ENCODE results near the gene PACRG. TPM values are rescaled to one million over a fixed set of nuclear protein-coding genes. Genes with fewer than 3 reads are reported as not detected.

Gene PACRG
- total and polyA plus RNA-seq, 2 of the 8 experiments (the other 6 are each of a cell fraction or from before 2014, with no cell fraction given), result 0.44 to 0.54 TPM

DNA sequence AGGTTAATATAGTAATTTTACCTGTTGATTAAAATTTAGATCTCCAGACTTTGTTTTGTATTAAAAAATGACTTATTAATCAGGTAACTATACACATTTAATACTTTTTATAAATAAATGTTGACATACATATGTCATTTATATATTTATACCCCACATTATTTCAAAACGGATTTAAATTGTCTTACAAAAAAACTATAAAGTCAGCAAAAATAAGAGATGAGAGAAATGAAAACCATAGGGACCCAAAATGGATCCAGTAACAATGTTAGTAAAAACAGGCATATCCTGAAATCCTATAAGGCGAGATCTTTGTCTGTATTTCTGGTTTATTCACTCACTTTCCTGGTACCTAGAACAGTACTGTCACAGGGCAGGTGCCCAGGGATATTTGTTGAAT is 91.5 kb downstream of the PACRG start:
- H3K9me3 ChIP-seq (ENCODE audit: insufficient read depth in 2 of 2, low read depth in 1 of 2, low read length in 1 of 2), result no peaks in the 10 kb centered on the region
- H3K9ac ChIP-seq (replicated peaks in 1 of 4; ENCODE audit: extremely low read depth in 1 of 4, low read depth in 3 of 4, low read length in 3 of 4), result no peak overlapping the region
- no peak overlapping the region for H3K4me3 ChIP-seq (ENCODE audit: extremely low read depth in 1 of 4, insufficient read depth in 2 of 4, low read depth in 3 of 4, low read length in 4 of 4)
- no peak overlapping the region for H3K18ac ChIP-seq (ENCODE audit: extremely low read depth, low read length)
- H3K79me2 ChIP-seq (ENCODE audit: control insufficient read depth in 1 of 2, insufficient read depth in 2 of 2, low read length in 2 of 2), result no peaks in the 10 kb centered on the region
- no peaks in the 10 kb centered on the region for H3K27me3 ChIP-seq (replicated peaks in 1 of 4; ENCODE audit: control insufficient read depth in 3 of 4, extremely low read depth in 1 of 4, insufficient read depth in 3 of 4, low read length in 3 of 4)
- H4K91ac ChIP-seq (replicated peaks; ENCODE audit: insufficient read length, low read length), result no peak overlapping the region
- H3K14ac ChIP-seq (ENCODE audit: insufficient read length), result no peak overlapping the region
- no peaks in the 10 kb centered on the region for H3K23me2 ChIP-seq (ENCODE audit: low read depth, low read length)
- H2BK5ac ChIP-seq (ENCODE audit: low read depth, low read length), result no peak overlapping the region
- no peak overlapping the region for H3K4ac ChIP-seq (replicated peaks; ENCODE audit: insufficient read length, low read depth, low read length)
- no peak overlapping the region for H2BK20ac ChIP-seq (ENCODE audit: low read length)
- H3K79me1 ChIP-seq (ENCODE audit: low read depth, low read length), result no peaks in the 10 kb centered on the region
- no peak overlapping the region for H2BK12ac ChIP-seq (ENCODE audit: low read depth, low read length)
- no peak overlapping the region for H4K8ac ChIP-seq (ENCODE audit: extremely low read depth, insufficient read depth, low read length)
- H3K56ac ChIP-seq (replicated peaks; ENCODE audit: insufficient read length, low read depth, low read length), result no peak overlapping the region
- CTCF ChIA-PET (ENCODE audit: partially characterized antibody), result no interaction called here
- no peak for FAIRE-seq
- no peak overlapping the region for H4K5ac ChIP-seq (ENCODE audit: insufficient read length, low read depth, low read length)
- no peak overlapping the region for H3K4me2 ChIP-seq (ENCODE audit: insufficient read depth in 1 of 2, low read depth in 2 of 2, low read length in 2 of 2)
- WGBS, 2 experiments (ENCODE audit: extremely low coverage in 1 of 2, insufficient coverage in 1 of 2, insufficient read length in 1 of 2, insufficient replicate concordance in 2 of 2, low coverage in 1 of 2, low lambda C conversion rate in 2 of 2, missing lambda C conversion rate in 1 of 2), result 82% methylated on average over 2 of the region's 2 CpGs; no CpG with 5 or more reads in 1 of the 2 experiments
- no peak overlapping the region for H3K27ac ChIP-seq (ENCODE audit: low read depth, low read length)
- H3K4me1 ChIP-seq (replicated peaks in 1 of 4; ENCODE audit: control insufficient read depth in 3 of 4, insufficient read depth in 4 of 4, low read length in 3 of 4), result no peaks in the 10 kb centered on the region
- no peak overlapping the region for H2BK120ac ChIP-seq (replicated peaks; ENCODE audit: low read depth, low read length)
- no peak overlapping the region for H3K23ac ChIP-seq (ENCODE audit: insufficient read length)
- DNase-seq (ENCODE audit: low read depth in 1 of 2, low spot score in 2 of 2), result no peak
- POLR2A ChIA-PET (ENCODE audit: partially characterized antibody), result no interaction called here
- no peaks in the 10 kb centered on the region for H4K20me1 ChIP-seq (replicated peaks in 1 of 2; ENCODE audit: control insufficient read depth in 1 of 2, insufficient read depth in 2 of 2, low read length in 2 of 2)
- H2BK15ac ChIP-seq (ENCODE audit: low read length), result no peak overlapping the region
- H2AFZ ChIP-seq (ENCODE audit: low read length), result no peak overlapping the region
- H3K36me3 ChIP-seq (ENCODE audit: control insufficient read depth in 2 of 4, insufficient read depth in 4 of 4, low read length in 3 of 4), result no peaks in the 10 kb centered on the region
- no peak overlapping the region for H2AK5ac ChIP-seq (ENCODE audit: low read depth, low read length)
- TF ChIP-seq RFX5 (IDR thresholded peaks at IDR 0.05; ENCODE audit: borderline replicate concordance, low read depth, low read length) (no peak), TBP (IDR thresholded peaks at IDR 0.05; ENCODE audit: low read depth, low read length) (no peak), CBX5 (IDR thresholded peaks at IDR 0.05; ENCODE audit: low read depth, low read length) (no peak), GTF2F1 (IDR thresholded peaks at IDR 0.05; ENCODE audit: borderline replicate concordance, low read depth, low read length) (no peak), KDM4A (IDR thresholded peaks at IDR 0.05; ENCODE audit: low read depth, low read length, severe bottlenecking) (no peak), ZNF274 (IDR thresholded peaks at IDR 0.05; ENCODE audit: borderline replicate concordance, extremely low read depth, low read length) (no peak), EP300 (IDR thresholded peaks at IDR 0.05; ENCODE audit: borderline replicate concordance in 1 of 2, low read depth in 2 of 2, low read length in 2 of 2) (no peak), CHD2 (IDR thresholded peaks at IDR 0.05; ENCODE audit: low read length) (no peak), CBX8 (IDR thresholded peaks at IDR 0.05; ENCODE audit: borderline replicate concordance, low read depth, low read length) (no peak), TAF7 (optimal IDR thresholded peaks at IDR 0.05; ENCODE audit: borderline replicate concordance, low read depth, low read length) (no peak), PHF8 (conservative IDR thresholded peaks at IDR 0.05; ENCODE audit: low read depth, low read length) (no peak)
- TF ChIP-seq, protein P1, sequence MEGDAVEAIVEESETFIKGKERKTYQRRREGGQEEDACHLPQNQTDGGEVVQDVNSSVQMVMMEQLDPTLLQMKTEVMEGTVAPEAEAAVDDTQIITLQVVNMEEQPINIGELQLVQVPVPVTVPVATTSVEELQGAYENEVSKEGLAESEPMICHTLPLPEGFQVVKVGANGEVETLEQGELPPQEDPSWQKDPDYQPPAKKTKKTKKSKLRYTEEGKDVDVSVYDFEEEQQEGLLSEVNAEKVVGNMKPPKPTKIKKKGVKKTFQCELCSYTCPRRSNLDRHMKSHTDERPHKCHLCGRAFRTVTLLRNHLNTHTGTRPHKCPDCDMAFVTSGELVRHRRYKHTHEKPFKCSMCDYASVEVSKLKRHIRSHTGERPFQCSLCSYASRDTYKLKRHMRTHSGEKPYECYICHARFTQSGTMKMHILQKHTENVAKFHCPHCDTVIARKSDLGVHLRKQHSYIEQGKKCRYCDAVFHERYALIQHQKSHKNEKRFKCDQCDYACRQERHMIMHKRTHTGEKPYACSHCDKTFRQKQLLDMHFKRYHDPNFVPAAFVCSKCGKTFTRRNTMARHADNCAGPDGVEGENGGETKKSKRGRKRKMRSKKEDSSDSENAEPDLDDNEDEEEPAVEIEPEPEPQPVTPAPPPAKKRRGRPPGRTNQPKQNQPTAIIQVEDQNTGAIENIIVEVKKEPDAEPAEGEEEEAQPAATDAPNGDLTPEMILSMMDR (IDR thresholded peaks at IDR 0.05; ENCODE audit: control extremely low read depth in 1 of 3, insufficient read depth in 1 of 3, low read depth in 1 of 3, low read length in 3 of 3), result no peak
